ENCODE measurements around the gene LNP1. TPM values are rescaled to one million over a fixed set of nuclear protein-coding genes. Genes with fewer than 3 reads are reported as not detected.

The LNP1 gene
- total RNA-seq, 4 donors from 2014 or later: 1.1 to 3.7 (median 1.9) TPM

DNA sequence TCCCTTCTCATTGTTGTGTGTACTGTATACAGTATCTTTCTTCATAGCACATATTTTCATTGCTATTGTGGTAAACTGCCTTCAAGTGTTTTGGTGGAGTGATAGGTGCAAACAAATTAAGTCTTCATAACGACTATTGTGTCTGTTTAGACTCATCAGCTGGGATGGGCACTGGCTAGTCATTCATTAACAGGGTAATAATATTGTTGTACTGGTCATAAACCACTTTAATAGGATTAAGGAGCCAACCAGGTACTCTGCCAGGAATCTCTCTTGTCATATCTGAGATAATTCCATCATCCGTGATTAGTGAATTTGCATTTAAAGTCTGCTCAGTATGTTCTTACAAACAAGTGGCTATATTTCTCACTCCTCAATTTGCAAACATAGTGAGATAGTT lies 80.8 kb downstream of the LNP1 start:
- DNase-seq (no peak), ATAC-seq (no peak)
- no peak overlapping the region for H3K27ac ChIP-seq
- TF ChIP-seq POLR2A (IDR thresholded peaks at IDR 0.05): no peak
- TF ChIP-seq, protein P1, sequence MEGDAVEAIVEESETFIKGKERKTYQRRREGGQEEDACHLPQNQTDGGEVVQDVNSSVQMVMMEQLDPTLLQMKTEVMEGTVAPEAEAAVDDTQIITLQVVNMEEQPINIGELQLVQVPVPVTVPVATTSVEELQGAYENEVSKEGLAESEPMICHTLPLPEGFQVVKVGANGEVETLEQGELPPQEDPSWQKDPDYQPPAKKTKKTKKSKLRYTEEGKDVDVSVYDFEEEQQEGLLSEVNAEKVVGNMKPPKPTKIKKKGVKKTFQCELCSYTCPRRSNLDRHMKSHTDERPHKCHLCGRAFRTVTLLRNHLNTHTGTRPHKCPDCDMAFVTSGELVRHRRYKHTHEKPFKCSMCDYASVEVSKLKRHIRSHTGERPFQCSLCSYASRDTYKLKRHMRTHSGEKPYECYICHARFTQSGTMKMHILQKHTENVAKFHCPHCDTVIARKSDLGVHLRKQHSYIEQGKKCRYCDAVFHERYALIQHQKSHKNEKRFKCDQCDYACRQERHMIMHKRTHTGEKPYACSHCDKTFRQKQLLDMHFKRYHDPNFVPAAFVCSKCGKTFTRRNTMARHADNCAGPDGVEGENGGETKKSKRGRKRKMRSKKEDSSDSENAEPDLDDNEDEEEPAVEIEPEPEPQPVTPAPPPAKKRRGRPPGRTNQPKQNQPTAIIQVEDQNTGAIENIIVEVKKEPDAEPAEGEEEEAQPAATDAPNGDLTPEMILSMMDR (IDR thresholded peaks at IDR 0.05 in 4 of 5, conservative IDR thresholded peaks at IDR 0.05 in 1 of 5): no peak
- intact Hi-C loops (cut with DNase I; ENCODE audit: low total_unique reads) (no loop called here), in situ Hi-C loops (cut with MboI; ENCODE audit: low sequenced_read_pairs in 4 of 4) (no loop called here)
- H3K27me3 ChIP-seq: peaks cover 0 to 5% (median 0%) of the 10 kb centered on the region in 3 donors
- no peaks in the 10 kb centered on the region for H3K36me3 ChIP-seq
- H3K4me3 ChIP-seq: no peak overlapping the region
- no peaks in the 10 kb centered on the region for H3K9me3 ChIP-seq
- H3K4me1 ChIP-seq: no peaks in the 10 kb centered on the region

DNA sequence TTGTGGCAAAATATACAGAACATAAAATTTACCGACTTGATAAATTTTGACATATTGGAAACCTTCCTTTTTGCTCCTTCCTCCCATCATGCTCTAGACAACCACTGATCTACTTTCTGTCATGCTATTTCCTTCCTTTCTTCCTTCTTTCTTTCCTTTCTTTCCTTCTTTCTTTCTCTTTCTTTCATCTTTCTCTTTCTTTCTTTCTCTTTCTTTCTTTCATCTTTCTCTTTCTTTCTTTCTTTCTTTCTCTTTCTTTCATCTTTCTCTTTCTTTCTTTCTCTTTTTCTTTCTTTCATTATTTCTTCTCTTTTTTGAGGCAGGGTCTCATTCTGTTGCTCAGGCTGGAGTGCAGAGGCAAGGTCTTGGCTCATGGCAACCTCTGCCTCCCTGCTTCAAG lies 82.2 kb downstream of the LNP1 start:
- no peak for DNase-seq
- H3K36me3 ChIP-seq: no peaks in the 10 kb centered on the region
- H3K27me3 ChIP-seq: peaks cover 0 to 5% (median 0%) of the 10 kb centered on the region in 3 donors
- no peak for ATAC-seq
- in situ Hi-C loops (cut with MboI; ENCODE audit: low sequenced_read_pairs in 4 of 4): no loop called here
- no peak for TF ChIP-seq POLR2A (IDR thresholded peaks at IDR 0.05)
- TF ChIP-seq, protein P1 (IDR thresholded peaks at IDR 0.05 in 4 of 5, conservative IDR thresholded peaks at IDR 0.05 in 1 of 5): no peak
- no peak overlapping the region for H3K27ac ChIP-seq
- H3K4me3 ChIP-seq: no peak overlapping the region
- no peaks in the 10 kb centered on the region for H3K9me3 ChIP-seq
- intact Hi-C loops (cut with DNase I; ENCODE audit: low total_unique reads): no loop called here
- no peaks in the 10 kb centered on the region for H3K4me1 ChIP-seq

DNA sequence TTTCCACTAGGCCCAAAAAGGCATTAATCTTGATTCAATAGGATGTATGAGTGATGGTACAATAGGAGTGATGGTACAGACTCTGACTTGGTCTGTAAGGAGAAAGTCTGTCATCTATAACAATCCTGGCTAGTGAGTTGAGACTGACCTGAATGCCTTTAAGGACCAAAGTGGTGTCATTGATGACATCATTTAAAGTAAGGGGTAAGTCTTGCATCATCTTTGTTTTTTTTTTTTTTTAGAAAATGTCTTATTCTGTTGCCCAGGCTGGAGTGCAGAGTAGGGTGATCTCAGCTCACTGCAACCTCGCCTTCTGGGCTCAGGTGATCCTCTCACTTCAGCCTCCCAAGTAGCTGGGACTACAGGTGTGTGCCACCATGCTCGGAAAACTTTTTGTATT lies 85.5 kb downstream of the LNP1 start:
- H3K27ac ChIP-seq: no peak overlapping the region
- in situ Hi-C loops (cut with MboI; ENCODE audit: low sequenced_read_pairs in 4 of 4) (no loop called here), intact Hi-C loops (cut with DNase I; ENCODE audit: low total_unique reads) (no loop called here)
- H3K9me3 ChIP-seq: no peaks in the 10 kb centered on the region
- no peaks in the 10 kb centered on the region for H3K36me3 ChIP-seq
- no peak for TF ChIP-seq POLR2A (IDR thresholded peaks at IDR 0.05)
- no peak overlapping the region for H3K4me3 ChIP-seq
- H3K27me3 ChIP-seq: no peaks in the 10 kb centered on the region
- ATAC-seq (no peak), DNase-seq (no peak)
- no peaks in the 10 kb centered on the region for H3K4me1 ChIP-seq

DNA sequence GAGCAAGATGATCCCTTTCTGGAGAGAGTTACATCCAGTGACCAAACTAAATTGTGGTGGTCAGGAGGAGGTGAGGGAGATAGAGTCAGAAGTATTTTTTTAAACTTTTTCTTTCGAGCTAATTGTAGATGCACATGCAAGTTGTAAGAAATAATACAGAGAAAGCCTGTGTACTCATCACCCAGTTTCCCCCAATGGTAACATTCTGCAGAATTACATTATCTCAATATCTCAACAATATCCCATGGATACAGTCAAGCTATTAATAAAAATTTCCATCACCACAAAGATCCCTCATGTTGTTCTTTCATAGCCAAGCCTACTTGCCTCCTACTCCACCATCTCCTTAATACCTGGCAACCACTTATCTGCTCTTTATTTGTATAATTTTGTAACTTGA lies 87.8 kb downstream of the LNP1 start:
- H3K4me3 ChIP-seq: no peak overlapping the region
- DNase-seq: no peak
- H3K27ac ChIP-seq: no peak overlapping the region
- H3K27me3 ChIP-seq: no peaks in the 10 kb centered on the region
- no peaks in the 10 kb centered on the region for H3K36me3 ChIP-seq
- intact Hi-C loops (cut with DNase I; ENCODE audit: low total_unique reads): no loop called here
- ATAC-seq: no peak
- TF ChIP-seq POLR2A (IDR thresholded peaks at IDR 0.05): no peak
- in situ Hi-C loops (cut with MboI; ENCODE audit: low sequenced_read_pairs in 4 of 4): no loop called here
- H3K9me3 ChIP-seq: no peaks in the 10 kb centered on the region
- H3K4me1 ChIP-seq: no peaks in the 10 kb centered on the region

DNA sequence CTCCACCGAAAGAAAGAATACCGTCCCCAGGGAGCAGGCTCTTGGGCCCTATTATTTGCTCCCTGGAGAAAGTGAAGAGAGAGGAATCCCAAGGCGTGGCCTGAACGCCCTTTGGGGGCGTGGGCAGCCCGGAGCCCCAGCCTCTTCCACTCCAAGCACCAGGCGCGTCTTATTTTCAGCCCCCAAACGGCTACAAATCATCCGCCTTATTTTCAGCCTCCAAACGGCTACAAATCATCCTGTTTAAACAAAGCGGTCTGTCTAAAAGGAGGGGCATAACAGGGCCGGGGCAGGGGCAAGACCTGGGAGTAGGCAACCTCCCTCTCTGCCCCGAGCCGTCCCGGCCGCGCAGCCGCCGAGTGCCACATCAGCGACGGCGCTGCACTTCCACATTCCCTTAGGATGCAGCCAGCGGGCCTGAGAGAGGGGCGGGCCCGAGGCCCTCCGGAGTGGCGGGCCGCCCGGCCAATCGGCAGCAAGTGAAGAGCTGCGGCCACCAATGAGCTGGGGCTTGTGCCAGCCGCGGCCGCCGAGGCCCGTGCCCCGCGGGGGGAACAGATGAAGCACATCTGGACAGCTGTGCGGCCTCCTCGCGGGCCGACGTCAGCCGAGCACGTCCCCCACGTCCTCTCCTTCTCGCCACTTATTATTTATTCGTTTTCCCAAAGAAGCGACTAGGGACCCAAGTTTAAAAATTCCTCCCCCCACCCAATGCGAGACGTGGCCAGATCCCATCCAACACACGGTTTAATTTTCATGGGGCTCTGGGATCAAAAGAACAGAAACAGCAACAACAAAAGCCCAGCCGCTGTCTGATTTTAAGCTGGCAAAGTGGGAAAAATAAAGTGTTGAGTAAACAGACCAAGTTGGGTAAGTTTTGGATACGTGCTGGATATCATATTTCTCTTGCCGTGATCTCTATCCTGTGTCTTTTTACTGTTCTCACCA lies 91.0 kb downstream of the LNP1 start, which contains the start of gene TMEM45A:
Gene TMEM45A, plus strand, starts transcription at position 561 of the 948 bp plus-strand sequence. CDS start 62,593 bp downstream, outside the sequence.
- in situ Hi-C loops (cut with MboI; ENCODE audit: low sequenced_read_pairs in 4 of 4) (no loop called here), intact Hi-C loops (cut with DNase I; ENCODE audit: low total_unique reads) (loop anchor here (2.0 to 10.0 kb wide), 2 partner anchors 92 to 668 kb away; partner anchors contain the start of genes LNP1 and TOMM70)
- Histone ChIP-seq H3K4me3 (peak within 1 kb of the TSS; percentile 66 to 79 (median 72)), H3K27ac (peak within 1 kb of the TSS; percentile 42 to 65 (median 60)), H3K36me3 (no peaks in the 10 kb centered on the region), H3K4me1 (no peaks in the 10 kb centered on the region), H3K9me3 (no peaks in the 10 kb centered on the region), H3K27me3 (no peaks in the 10 kb centered on the region)
- TF ChIP-seq, protein P1 (IDR thresholded peaks at IDR 0.05 in 4 of 5, conservative IDR thresholded peaks at IDR 0.05 in 1 of 5): no peak
- TF ChIP-seq POLR2A (IDR thresholded peaks at IDR 0.05): peak in 1 of 2 donors; percentile 59
- ATAC-seq: peak; percentile 97
- peak; percentile 83 to 94 for DNase-seq
